ENCODE measurements around the gene KCNC1.
A peak's percentile ranks its signal among the peaks of the same experiment; 100 is the strongest.

KCNC1 gene

GRCh38 chr11:17796154-17796553 is 61.6 kb downstream of the KCNC1 start:
- DNase-seq (ENCODE audit: low read depth, low spot score): no peak
- Histone ChIP-seq H3K9me3 (ENCODE audit: control insufficient read depth, insufficient read depth, low read length) (no peaks in the 10 kb centered on the region), H3K36me3 (ENCODE audit: control insufficient read depth, insufficient read depth, low read length) (no peaks in the 10 kb centered on the region), H3K27me3 (ENCODE audit: control insufficient read depth, insufficient read depth, low read length) (no peaks in the 10 kb centered on the region), H3K4me3 (ENCODE audit: low read length) (no peak overlapping the region), H3K4me1 (ENCODE audit: control insufficient read depth, insufficient read depth, low read length) (no peaks in the 10 kb centered on the region), H3K27ac (ENCODE audit: low read length) (no peak overlapping the region)
- no CpG with 5 or more reads among the region's 2 CpGs for WGBS (ENCODE audit: insufficient coverage, insufficient read length)

GRCh38 chr11:17798253-17798652 is 63.7 kb downstream of the KCNC1 start:
- Histone ChIP-seq H3K4me1 (ENCODE audit: control insufficient read depth, insufficient read depth, low read length) (no peaks in the 10 kb centered on the region; the same call in 1 of the 2 replicates), H3K27ac (ENCODE audit: low read length) (no peak overlapping the region), H3K27me3 (ENCODE audit: control insufficient read depth, insufficient read depth, low read length) (no peaks in the 10 kb centered on the region), H3K36me3 (ENCODE audit: control insufficient read depth, insufficient read depth, low read length) (no peaks in the 10 kb centered on the region), H3K9me3 (ENCODE audit: control insufficient read depth, insufficient read depth, low read length) (no peaks in the 10 kb centered on the region), H3K4me3 (ENCODE audit: low read length) (no peak overlapping the region)
- WGBS (ENCODE audit: insufficient coverage, insufficient read length): no CpG with 5 or more reads among the region's 6 CpGs
- DNase-seq (ENCODE audit: low read depth, low spot score): no peak

DNA sequence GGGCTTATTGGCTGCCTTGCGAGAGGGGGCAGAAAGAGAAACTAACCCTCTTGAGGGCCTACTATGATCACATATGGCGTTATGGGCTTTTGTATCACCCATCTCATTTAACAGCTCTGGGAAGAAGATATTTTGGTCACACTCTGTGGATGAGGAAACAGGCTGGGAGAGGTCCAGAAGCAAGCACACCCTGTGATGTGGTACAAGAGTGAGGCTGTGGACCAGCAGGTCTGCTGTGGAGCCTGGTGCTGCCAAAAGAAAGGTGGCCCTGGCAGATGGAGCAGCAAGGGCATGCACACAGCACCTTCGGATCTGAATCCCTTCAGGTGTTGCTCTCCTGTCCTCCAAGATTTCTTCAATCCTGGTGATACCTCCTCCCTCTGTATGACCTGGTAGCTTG is 64.1 kb downstream of the KCNC1 start:
- no peaks in the 10 kb centered on the region for H3K27me3 ChIP-seq (ENCODE audit: control insufficient read depth, insufficient read depth, low read length)
- DNase-seq (ENCODE audit: low read depth, low spot score): no peak
- H3K27ac ChIP-seq (ENCODE audit: low read length): no peak overlapping the region
- H3K4me3 ChIP-seq (ENCODE audit: low read length): no peak overlapping the region
- H3K36me3 ChIP-seq (ENCODE audit: control insufficient read depth, insufficient read depth, low read length): no peaks in the 10 kb centered on the region
- H3K9me3 ChIP-seq (ENCODE audit: control insufficient read depth, insufficient read depth, low read length): no peaks in the 10 kb centered on the region
- no CpG with 5 or more reads among the region's 3 CpGs for WGBS (ENCODE audit: insufficient coverage, insufficient read length)
- H3K4me1 ChIP-seq (ENCODE audit: control insufficient read depth, insufficient read depth, low read length): no peaks in the 10 kb centered on the region; the same call in 1 of the 2 replicates

GRCh38 chr11:17799147-17799546 is 64.6 kb downstream of the KCNC1 start:
- Histone ChIP-seq H3K27ac (ENCODE audit: low read length) (no peak overlapping the region), H3K4me3 (ENCODE audit: low read length) (no peak overlapping the region), H3K27me3 (ENCODE audit: control insufficient read depth, insufficient read depth, low read length) (no peaks in the 10 kb centered on the region), H3K9me3 (ENCODE audit: control insufficient read depth, insufficient read depth, low read length) (no peaks in the 10 kb centered on the region), H3K36me3 (ENCODE audit: control insufficient read depth, insufficient read depth, low read length) (no peaks in the 10 kb centered on the region), H3K4me1 (ENCODE audit: control insufficient read depth, insufficient read depth, low read length) (no peaks in the 10 kb centered on the region; the same call in 1 of the 2 replicates)
- DNase-seq (ENCODE audit: low read depth, low spot score): no peak
- no CpG with 5 or more reads among the region's 5 CpGs for WGBS (ENCODE audit: insufficient coverage, insufficient read length)

- no peak overlapping the region for H3K27ac ChIP-seq (ENCODE audit: low read length)
- peak; percentile 27 for DNase-seq (ENCODE audit: low read depth, low spot score)
- no peak overlapping the region for H3K4me3 ChIP-seq (ENCODE audit: low read length)
- no peaks in the 10 kb centered on the region for H3K27me3 ChIP-seq (ENCODE audit: control insufficient read depth, insufficient read depth, low read length)
- no peaks in the 10 kb centered on the region; the same call in 1 of the 2 replicates for H3K4me1 ChIP-seq (ENCODE audit: control insufficient read depth, insufficient read depth, low read length)
- no peaks in the 10 kb centered on the region for H3K9me3 ChIP-seq (ENCODE audit: control insufficient read depth, insufficient read depth, low read length)
- whole genome bisulfite sequencing (ENCODE audit: insufficient coverage, insufficient read length): no CpG with 5 or more reads among the region's 4 CpGs
- H3K36me3 ChIP-seq (ENCODE audit: control insufficient read depth, insufficient read depth, low read length): no peaks in the 10 kb centered on the region
These were observed 66.6 kb downstream of the KCNC1 start for GRCh38 chr11:17801166-17801565.

GRCh38 chr11:17802491-17802890 is 67.9 kb downstream of the KCNC1 start:
- Histone ChIP-seq H3K27ac (ENCODE audit: low read length) (no peak overlapping the region), H3K9me3 (ENCODE audit: control insufficient read depth, insufficient read depth, low read length) (no peaks in the 10 kb centered on the region), H3K27me3 (ENCODE audit: control insufficient read depth, insufficient read depth, low read length) (no peaks in the 10 kb centered on the region), H3K4me1 (ENCODE audit: control insufficient read depth, insufficient read depth, low read length) (no peaks in the 10 kb centered on the region; the same call in 1 of the 2 replicates), H3K4me3 (ENCODE audit: low read length) (no peak overlapping the region), H3K36me3 (ENCODE audit: control insufficient read depth, insufficient read depth, low read length) (no peaks in the 10 kb centered on the region)
- no CpG with 5 or more reads among the region's 4 CpGs for WGBS (ENCODE audit: insufficient coverage, insufficient read length)
- no peak for DNase-seq (ENCODE audit: low read depth, low spot score)

- Histone ChIP-seq H3K27me3 (ENCODE audit: control insufficient read depth, insufficient read depth, low read length) (no peaks in the 10 kb centered on the region), H3K4me3 (ENCODE audit: low read length) (no peak overlapping the region), H3K9me3 (ENCODE audit: control insufficient read depth, insufficient read depth, low read length) (no peaks in the 10 kb centered on the region), H3K27ac (ENCODE audit: low read length) (no peak overlapping the region), H3K36me3 (ENCODE audit: control insufficient read depth, insufficient read depth, low read length) (no peaks in the 10 kb centered on the region), H3K4me1 (ENCODE audit: control insufficient read depth, insufficient read depth, low read length) (no peaks in the 10 kb centered on the region; the same call in 1 of the 2 replicates)
- WGBS (ENCODE audit: insufficient coverage, insufficient read length): no CpG with 5 or more reads among the region's 7 CpGs
- DNase-seq (ENCODE audit: low read depth, low spot score): no peak
These were observed 69.3 kb downstream of the KCNC1 start for GRCh38 chr11:17803754-17804334.

- Histone ChIP-seq H3K4me1 (ENCODE audit: control insufficient read depth, insufficient read depth, low read length) (no peaks in the 10 kb centered on the region; the same call in 1 of the 2 replicates), H3K27ac (ENCODE audit: low read length) (no peak overlapping the region), H3K9me3 (ENCODE audit: control insufficient read depth, insufficient read depth, low read length) (no peaks in the 10 kb centered on the region), H3K36me3 (ENCODE audit: control insufficient read depth, insufficient read depth, low read length) (no peaks in the 10 kb centered on the region), H3K4me3 (ENCODE audit: low read length) (no peak overlapping the region), H3K27me3 (ENCODE audit: control insufficient read depth, insufficient read depth, low read length) (no peaks in the 10 kb centered on the region)
- no CpG with 5 or more reads among the region's 4 CpGs for WGBS (ENCODE audit: insufficient coverage, insufficient read length)
- DNase-seq (ENCODE audit: low read depth, low spot score): no peak
These were observed 70.5 kb downstream of the KCNC1 start for GRCh38 chr11:17805043-17805442.

- Histone ChIP-seq H3K4me3 (ENCODE audit: low read length) (no peak overlapping the region), H3K9me3 (ENCODE audit: control insufficient read depth, insufficient read depth, low read length) (no peaks in the 10 kb centered on the region), H3K36me3 (ENCODE audit: control insufficient read depth, insufficient read depth, low read length) (no peaks in the 10 kb centered on the region), H3K27ac (ENCODE audit: low read length) (no peak overlapping the region), H3K27me3 (ENCODE audit: control insufficient read depth, insufficient read depth, low read length) (no peaks in the 10 kb centered on the region), H3K4me1 (ENCODE audit: control insufficient read depth, insufficient read depth, low read length) (no peaks in the 10 kb centered on the region; the same call in 1 of the 2 replicates)
- no CpG with 5 or more reads among the region's 1 CpG for WGBS (ENCODE audit: insufficient coverage, insufficient read length)
- no peak for DNase-seq (ENCODE audit: low read depth, low spot score)
These were observed 71.3 kb downstream of the KCNC1 start for GRCh38 chr11:17805873-17806272.

DNA sequence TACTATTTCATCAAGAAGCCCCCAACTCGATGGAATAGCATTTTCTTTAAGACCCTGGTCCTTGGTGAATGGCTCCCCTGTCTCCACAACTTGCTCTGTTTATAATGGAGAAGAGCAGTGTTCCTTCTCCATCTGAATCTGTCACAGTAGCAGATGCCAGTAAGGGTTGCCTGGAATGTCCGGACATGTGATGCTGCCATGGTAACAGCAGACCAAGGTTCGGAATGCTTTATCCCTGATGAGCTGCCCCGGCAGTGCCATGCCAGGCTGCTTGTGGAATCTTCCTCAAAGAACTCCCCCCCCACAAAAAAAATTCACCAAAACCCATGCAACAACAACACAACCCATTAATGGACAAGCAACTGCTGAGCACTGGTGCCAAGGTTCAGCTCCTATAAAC is 72.5 kb downstream of the KCNC1 start:
- Histone ChIP-seq H3K36me3 (ENCODE audit: control insufficient read depth, insufficient read depth, low read length) (no peaks in the 10 kb centered on the region), H3K9me3 (ENCODE audit: control insufficient read depth, insufficient read depth, low read length) (no peaks in the 10 kb centered on the region), H3K4me3 (ENCODE audit: low read length) (no peak overlapping the region), H3K27ac (ENCODE audit: low read length) (no peak overlapping the region), H3K27me3 (ENCODE audit: control insufficient read depth, insufficient read depth, low read length) (no peaks in the 10 kb centered on the region), H3K4me1 (ENCODE audit: control insufficient read depth, insufficient read depth, low read length) (no peaks in the 10 kb centered on the region)
- DNase-seq (ENCODE audit: low read depth, low spot score): no peak
- no CpG with 5 or more reads among the region's 4 CpGs for WGBS (ENCODE audit: insufficient coverage, insufficient read length)

DNA sequence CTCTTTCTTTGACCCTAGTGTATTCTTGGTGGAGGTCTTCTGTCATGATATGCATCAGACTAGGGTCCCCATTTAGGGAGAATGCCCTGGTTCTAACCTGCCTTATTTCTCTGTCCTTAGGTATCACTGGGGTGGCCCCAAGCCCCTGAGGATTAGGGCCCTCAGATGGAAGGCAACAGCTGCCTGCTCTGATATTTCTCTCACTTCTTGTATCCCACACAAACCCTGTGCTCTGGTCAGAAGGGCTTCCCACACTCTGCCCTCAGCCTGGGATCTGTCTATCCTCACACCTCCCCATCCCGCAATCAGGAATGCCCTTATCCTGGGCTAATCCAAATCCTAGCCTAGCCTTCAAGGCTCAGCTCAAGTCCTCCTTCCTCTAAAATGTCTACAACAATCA is 75.5 kb downstream of the KCNC1 start:
- no CpG with 5 or more reads among the region's 1 CpG for WGBS (ENCODE audit: insufficient coverage, insufficient read length)
- no peaks in the 10 kb centered on the region for H3K27me3 ChIP-seq (ENCODE audit: control insufficient read depth, insufficient read depth, low read length)
- DNase-seq (ENCODE audit: low read depth, low spot score): no peak
- H3K9me3 ChIP-seq (ENCODE audit: control insufficient read depth, insufficient read depth, low read length): no peaks in the 10 kb centered on the region
- no peak overlapping the region for H3K4me3 ChIP-seq (ENCODE audit: low read length)
- no peak overlapping the region for H3K27ac ChIP-seq (ENCODE audit: low read length)
- no peaks in the 10 kb centered on the region for H3K36me3 ChIP-seq (ENCODE audit: control insufficient read depth, insufficient read depth, low read length)
- no peaks in the 10 kb centered on the region for H3K4me1 ChIP-seq (ENCODE audit: control insufficient read depth, insufficient read depth, low read length)

All from iPS DF 6.9 (cell line).